Muscle layer of colon (tissue), 2 donors: ENCODE data around the gene SLC39A8.

Experiments
- H3K27ac ChIP-seq: one replicate; pipeline ENCODE4 v1.7.0; 2013; ENCODE audit warnings: low read depth, mild to moderate bottlenecking, low read length, moderate library complexity
- H3K27me3 ChIP-seq, 2 donors: one replicate each; pipeline ENCODE4 v1.7.0; 2013; ENCODE audit warnings: low read length in 2 of 2, mild to moderate bottlenecking in 2 of 2; ENCODE audit not compliant: insufficient read depth in 2 of 2, control insufficient read depth in 1 of 2
- H3K36me3 ChIP-seq: one replicate; pipeline ENCODE4 v1.7.0; 2013; ENCODE audit warnings: mild to moderate bottlenecking, low read length; ENCODE audit not compliant: insufficient read depth
- H3K4me1 ChIP-seq: one replicate; pipeline ENCODE4 v1.7.0; 2013; ENCODE audit warnings: mild to moderate bottlenecking, low read length; ENCODE audit not compliant: insufficient read depth
- H3K4me3 ChIP-seq, 2 donors: one replicate each; pipeline ENCODE4 v1.7.0; 2013; ENCODE audit warnings: low read length in 2 of 2, low read depth in 1 of 2, mild to moderate bottlenecking in 1 of 2, moderate library complexity in 1 of 2
- H3K9ac ChIP-seq: one replicate; pipeline ENCODE4 v1.7.0; 2013; ENCODE audit warnings: low read length
- H3K9me3 ChIP-seq: one replicate; pipeline ENCODE4 v1.7.0; 2013; ENCODE audit warnings: mild to moderate bottlenecking, low read length
- donor health status: abdominal sarcoma.
- donor health status: Adenocarcinoma of cecum.

Gene SLC39A8

GRCh38 chr4:102335616-102336015 is 9.7 kb downstream of the SLC39A8 start:
- Histone ChIP-seq H3K4me3 (no peak overlapping the region), H3K36me3 (no peaks in the 10 kb centered on the region), H3K9me3 (no peaks in the 10 kb centered on the region)

GRCh38 chr4:102334624-102335023 is 10.7 kb downstream of the SLC39A8 start:
- Histone ChIP-seq H3K4me3 (no peak overlapping the region), H3K9me3 (no peaks in the 10 kb centered on the region), H3K4me1 (no peaks in the 10 kb centered on the region), H3K9ac (no peak overlapping the region), H3K27ac (no peak overlapping the region), H3K36me3 (no peaks in the 10 kb centered on the region), H3K27me3 (no peaks in the 10 kb centered on the region)

More at GRCh38 chr4:102335616-102336015, 9.7 kb downstream of the SLC39A8 start:
- Histone ChIP-seq H3K9ac (no peak overlapping the region), H3K4me1 (no peaks in the 10 kb centered on the region), H3K27ac (no peak overlapping the region), H3K27me3 (no peaks in the 10 kb centered on the region)

- H3K9ac ChIP-seq = no peak overlapping the region
- H3K4me1 ChIP-seq = no peaks in the 10 kb centered on the region
- no peak overlapping the region for H3K4me3 ChIP-seq
- no peak overlapping the region for H3K27ac ChIP-seq
- H3K9me3 ChIP-seq = no peaks in the 10 kb centered on the region
- no peaks in the 10 kb centered on the region for H3K27me3 ChIP-seq
- no peaks in the 10 kb centered on the region for H3K36me3 ChIP-seq
These were observed 11.5 kb downstream of the SLC39A8 start for GRCh38 chr4:102333787-102334186.

- Histone ChIP-seq H3K4me1 (no peaks in the 10 kb centered on the region), H3K4me3 (no peak overlapping the region), H3K36me3 (no peaks in the 10 kb centered on the region), H3K27me3 (no peaks in the 10 kb centered on the region), H3K9me3 (no peaks in the 10 kb centered on the region), H3K27ac (no peak overlapping the region), H3K9ac (no peak overlapping the region)
These were observed 17.2 kb downstream of the SLC39A8 start for GRCh38 chr4:102328045-102328444.

GRCh38 chr4:102326951-102327350 is 18.3 kb downstream of the SLC39A8 start:
- H3K4me3 ChIP-seq = no peak overlapping the region
- no peaks in the 10 kb centered on the region for H3K36me3 ChIP-seq
- H3K9ac ChIP-seq = no peak overlapping the region
- no peaks in the 10 kb centered on the region for H3K27me3 ChIP-seq
- H3K4me1 ChIP-seq = no peaks in the 10 kb centered on the region
- H3K9me3 ChIP-seq = no peaks in the 10 kb centered on the region
- no peak overlapping the region for H3K27ac ChIP-seq

GRCh38 chr4:102324730-102325129 is 20.6 kb downstream of the SLC39A8 start:
- H3K4me3 ChIP-seq = no peak overlapping the region
- H3K9me3 ChIP-seq = no peaks in the 10 kb centered on the region
- H3K9ac ChIP-seq = no peak overlapping the region
- no peak overlapping the region for H3K27ac ChIP-seq
- H3K36me3 ChIP-seq = no peaks in the 10 kb centered on the region
- H3K27me3 ChIP-seq = no peaks in the 10 kb centered on the region
- H3K4me1 ChIP-seq = no peaks in the 10 kb centered on the region

- no peaks in the 10 kb centered on the region for H3K9me3 ChIP-seq
- H3K9ac ChIP-seq = no peak overlapping the region
- H3K27me3 ChIP-seq = no peaks in the 10 kb centered on the region
- H3K4me3 ChIP-seq = no peak overlapping the region
- no peaks in the 10 kb centered on the region for H3K4me1 ChIP-seq
- no peaks in the 10 kb centered on the region for H3K36me3 ChIP-seq
- no peak overlapping the region for H3K27ac ChIP-seq
These were observed 22.5 kb downstream of the SLC39A8 start for GRCh38 chr4:102322736-102323135.

GRCh38 chr4:102321260-102321995 is 23.9 kb downstream of the SLC39A8 start:
- no peak overlapping the region for H3K9ac ChIP-seq
- no peaks in the 10 kb centered on the region for H3K4me1 ChIP-seq
- no peaks in the 10 kb centered on the region for H3K9me3 ChIP-seq
- no peaks in the 10 kb centered on the region for H3K36me3 ChIP-seq
- H3K27ac ChIP-seq = no peak overlapping the region
- H3K4me3 ChIP-seq = no peak overlapping the region
- no peaks in the 10 kb centered on the region for H3K27me3 ChIP-seq

- H3K9ac ChIP-seq = no peak overlapping the region
- no peaks in the 10 kb centered on the region for H3K4me1 ChIP-seq
- H3K9me3 ChIP-seq = no peaks in the 10 kb centered on the region
- H3K4me3 ChIP-seq = no peak overlapping the region
- no peaks in the 10 kb centered on the region for H3K27me3 ChIP-seq
- H3K36me3 ChIP-seq = no peaks in the 10 kb centered on the region
- H3K27ac ChIP-seq = no peak overlapping the region
These were observed 25.7 kb downstream of the SLC39A8 start for GRCh38 chr4:102319594-102319993.

- no peaks in the 10 kb centered on the region for H3K36me3 ChIP-seq
- H3K4me3 ChIP-seq = no peak overlapping the region
- no peaks in the 10 kb centered on the region for H3K4me1 ChIP-seq
- H3K9ac ChIP-seq = no peak overlapping the region
- H3K9me3 ChIP-seq = no peaks in the 10 kb centered on the region
- H3K27me3 ChIP-seq = no peaks in the 10 kb centered on the region
- no peak overlapping the region for H3K27ac ChIP-seq
These were observed 26.8 kb downstream of the SLC39A8 start for GRCh38 chr4:102318526-102318925.

- H3K9me3 ChIP-seq = no peaks in the 10 kb centered on the region
- no peak overlapping the region for H3K4me3 ChIP-seq
- no peaks in the 10 kb centered on the region for H3K4me1 ChIP-seq
- no peak overlapping the region for H3K9ac ChIP-seq
- H3K27ac ChIP-seq = no peak overlapping the region
- no peaks in the 10 kb centered on the region for H3K27me3 ChIP-seq
- H3K36me3 ChIP-seq = no peaks in the 10 kb centered on the region
These were observed 27.2 kb downstream of the SLC39A8 start for GRCh38 chr4:102318105-102318504.

GRCh38 chr4:102317459-102317858 is 27.8 kb downstream of the SLC39A8 start:
- no peaks in the 10 kb centered on the region for H3K9me3 ChIP-seq

More at GRCh38 chr4:102317459-102317858, 27.8 kb downstream of the SLC39A8 start:
- Histone ChIP-seq H3K4me3 (no peak overlapping the region), H3K36me3 (no peaks in the 10 kb centered on the region), H3K4me1 (no peaks in the 10 kb centered on the region), H3K27ac (no peak overlapping the region), H3K9ac (no peak overlapping the region), H3K27me3 (no peaks in the 10 kb centered on the region)
